Stimulated activated CD4-positive, alpha-beta T cell treated with anti-CD3 and anti-CD28 coated beads, Interleukin-1b, Interleukin-23, amount 100 ng/mL, for 4 hours (primary cell): ENCODE data around the gene ACOX3.
"Not testable (repeated sequence)": the region's sequence is repeated elsewhere in the genome, so short reads cannot be mapped to it uniquely, and the experiment has no call there.

Experiments
- DNase-seq, 2 donors: peaks; one replicate each; pipeline ENCODE4 v3.0.0-alpha.2; 2020; ENCODE audit warnings: low read depth in 2 of 2

ACOX3 gene

DNA sequence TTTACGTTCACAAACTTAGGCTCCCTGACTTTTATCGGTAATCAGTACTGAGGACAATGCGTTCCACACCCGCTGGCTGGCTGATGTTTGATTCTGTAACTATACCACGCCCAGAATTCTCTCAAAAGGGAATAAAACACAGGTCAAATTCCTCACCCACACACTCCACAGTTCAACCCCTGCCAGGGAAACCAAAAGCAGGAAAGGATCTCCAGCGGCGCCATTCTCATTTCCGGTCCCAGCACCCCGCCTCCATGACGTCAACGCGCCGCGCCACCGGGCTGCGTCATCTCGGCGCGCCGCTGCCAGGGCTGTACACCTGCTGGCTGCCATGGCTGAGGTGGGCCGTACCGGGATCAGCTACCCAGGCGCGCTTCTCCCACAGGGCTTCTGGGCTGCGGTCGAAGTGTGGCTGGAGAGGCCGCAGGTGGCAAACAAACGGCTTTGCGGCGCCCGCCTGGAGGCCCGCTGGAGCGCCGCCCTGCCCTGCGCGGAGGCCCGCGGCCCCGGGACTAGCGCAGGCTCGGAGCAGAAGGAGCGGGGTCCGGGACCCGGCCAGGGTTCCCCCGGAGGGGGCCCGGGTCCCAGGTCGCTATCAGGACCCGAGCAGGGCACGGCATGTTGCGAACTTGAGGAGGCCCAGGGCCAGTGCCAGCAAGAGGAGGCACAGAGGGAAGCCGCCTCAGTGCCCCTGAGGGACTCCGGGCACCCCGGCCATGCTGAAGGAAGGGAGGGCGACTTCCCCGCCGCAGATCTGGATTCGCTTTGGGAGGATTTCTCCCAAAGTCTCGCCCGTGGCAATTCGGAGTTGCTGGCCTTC lies at the start of gene ACOX3, which contains the start of gene TRMT44:
TSS of gene ACOX3 (minus strand) at position 232 of the 820 bp plus-strand sequence. CDS start 24,202 bp downstream, outside the sequence.
TSS of gene TRMT44 (plus strand) at position 286 of the 820 bp plus-strand sequence. CDS start at position 332, 46 bp downstream.
- DNase-seq: peak; percentile 95 to 96

- no peak for DNase-seq
These were observed 48.4 kb upstream of the ACOX3 start for GRCh38 chr4:8488791-8489369.

DNA sequence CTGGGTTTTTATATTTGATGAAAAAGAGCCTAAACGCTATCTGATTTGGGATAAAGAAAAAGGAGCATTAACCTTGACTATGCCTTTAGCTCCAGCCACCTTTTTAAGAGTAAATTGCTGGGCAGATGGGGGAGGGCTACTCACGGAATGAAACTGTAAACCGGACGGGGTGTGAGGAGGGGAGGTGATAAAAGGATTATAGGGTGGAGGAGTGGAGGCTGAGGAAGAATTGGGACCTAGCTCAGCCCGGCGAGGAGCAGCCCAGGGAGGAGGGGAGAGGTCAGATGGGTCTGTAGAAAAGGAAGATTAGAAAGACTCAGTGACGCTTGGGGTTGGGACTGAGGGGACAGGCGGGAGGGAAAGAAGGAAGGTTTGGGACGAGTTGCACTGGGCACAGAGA lies 46.1 kb upstream of the ACOX3 start:
- DNase-seq: not testable (repeated sequence)

GRCh38 chr4:8480221-8480620 lies 39.7 kb upstream of the ACOX3 start:
- DNase-seq: no peak

DNA sequence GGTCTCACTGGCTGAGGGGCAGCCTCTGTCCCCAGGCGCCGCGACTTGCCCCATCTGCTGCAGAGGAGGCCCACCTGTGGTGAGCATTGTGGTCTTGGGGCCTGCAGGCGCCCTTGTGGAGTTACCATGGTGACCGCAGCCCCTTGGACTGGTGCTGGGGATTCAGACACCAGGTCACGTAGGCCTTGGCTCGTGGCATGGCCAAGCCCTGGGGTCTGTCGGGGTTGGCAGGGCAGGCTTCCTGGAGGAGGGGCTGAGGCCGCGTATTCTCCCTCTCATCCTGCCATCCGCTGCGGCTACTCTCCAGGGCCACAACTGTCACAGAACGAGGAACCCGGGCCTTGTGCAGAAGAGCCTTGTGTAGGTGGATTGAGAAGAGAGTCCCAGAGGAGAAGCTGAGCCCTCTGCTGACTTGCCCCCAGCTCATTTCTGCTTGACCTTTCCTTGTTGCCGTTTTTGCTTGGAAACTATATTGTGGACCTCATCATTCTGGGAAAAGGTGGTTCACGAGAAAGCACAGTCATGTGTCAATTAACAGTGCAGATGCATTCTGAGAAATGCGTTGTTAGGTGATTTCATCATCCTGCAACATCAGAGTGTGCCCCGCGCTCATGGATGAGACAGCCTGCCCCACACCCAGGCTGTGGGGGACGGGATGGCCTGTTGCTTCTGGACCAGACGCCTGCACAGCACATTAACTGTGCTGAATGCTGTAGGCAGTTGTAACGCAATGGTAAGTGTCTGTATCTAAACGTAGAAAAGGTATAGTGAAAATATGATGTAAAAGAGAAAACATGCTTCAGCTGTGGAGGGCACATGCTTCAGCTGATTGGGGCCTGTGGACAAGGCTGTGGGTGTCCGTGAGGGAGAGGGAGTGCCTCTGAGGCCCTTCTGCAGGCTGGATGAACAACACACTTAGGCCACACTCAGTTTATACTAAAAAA lies 38.5 kb upstream of the ACOX3 start:
- DNase-seq: no peak

DNA sequence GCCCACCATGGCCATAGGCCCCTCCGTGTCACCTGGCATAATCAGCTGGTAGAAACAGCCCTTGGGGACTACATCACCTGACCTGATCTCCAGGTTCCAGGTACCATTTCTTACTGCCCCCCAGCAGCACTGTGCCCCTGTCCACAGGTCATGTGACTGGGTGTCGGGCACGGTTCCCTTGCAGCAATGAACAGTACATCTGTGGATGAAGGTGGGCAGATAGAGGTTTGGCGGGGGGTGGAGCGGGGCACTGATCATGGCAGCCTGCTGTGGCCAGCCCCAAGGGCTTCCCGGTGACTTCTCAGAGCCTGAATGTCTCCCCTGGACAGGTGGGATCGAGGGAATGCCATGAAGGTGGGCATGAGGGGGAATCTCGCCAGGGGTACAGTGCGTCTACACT lies 37.8 kb upstream of the ACOX3 start:
- no peak for DNase-seq

DNA sequence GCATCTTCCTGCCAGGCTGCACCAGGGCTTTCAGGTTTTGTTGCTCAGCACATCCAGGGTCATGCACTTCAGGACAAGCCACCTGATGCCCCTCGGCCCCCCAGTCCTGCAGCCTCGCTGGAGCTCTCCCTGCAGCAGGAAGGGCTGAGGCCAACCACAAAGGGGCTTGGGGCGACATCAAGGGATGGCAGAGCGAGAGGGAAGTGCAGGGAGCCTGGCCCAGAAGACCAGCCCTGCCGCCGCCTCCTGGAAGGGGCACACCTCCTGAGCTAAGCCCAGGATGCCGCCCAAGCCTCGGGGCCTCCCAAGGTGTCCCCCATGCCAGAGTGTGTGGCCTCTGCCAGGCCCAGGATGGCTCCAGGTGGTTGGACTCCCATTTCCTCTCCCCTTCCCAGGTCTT lies 37.2 kb upstream of the ACOX3 start:
- no peak for DNase-seq

DNA sequence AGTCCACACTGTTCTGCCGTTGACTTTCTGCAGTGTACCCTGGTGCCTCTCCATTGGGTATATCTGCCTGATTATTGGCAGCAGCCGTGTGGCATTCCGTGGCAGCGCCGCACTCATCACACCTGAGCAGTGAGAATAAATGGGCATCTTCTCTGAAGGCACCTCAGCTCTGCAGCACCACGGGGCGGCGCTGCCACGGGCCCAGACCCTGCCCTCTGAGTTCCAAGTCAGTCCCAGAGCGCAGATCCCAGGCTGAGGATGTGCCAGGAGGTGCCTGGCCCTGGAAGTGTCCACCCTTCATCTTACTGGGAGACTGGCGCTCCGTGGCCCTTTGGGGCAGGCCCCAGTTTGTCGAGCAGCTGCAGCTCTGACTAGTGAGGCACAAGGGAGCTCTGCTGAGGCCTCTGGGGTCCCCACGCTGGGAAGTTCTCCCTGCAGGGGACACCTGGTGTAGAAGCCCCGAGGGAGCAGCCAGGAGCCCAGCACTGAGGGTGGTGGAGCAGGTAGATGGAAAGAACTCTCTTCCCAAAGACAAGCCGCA lies 36.6 kb upstream of the ACOX3 start:
- no peak for DNase-seq

DNA sequence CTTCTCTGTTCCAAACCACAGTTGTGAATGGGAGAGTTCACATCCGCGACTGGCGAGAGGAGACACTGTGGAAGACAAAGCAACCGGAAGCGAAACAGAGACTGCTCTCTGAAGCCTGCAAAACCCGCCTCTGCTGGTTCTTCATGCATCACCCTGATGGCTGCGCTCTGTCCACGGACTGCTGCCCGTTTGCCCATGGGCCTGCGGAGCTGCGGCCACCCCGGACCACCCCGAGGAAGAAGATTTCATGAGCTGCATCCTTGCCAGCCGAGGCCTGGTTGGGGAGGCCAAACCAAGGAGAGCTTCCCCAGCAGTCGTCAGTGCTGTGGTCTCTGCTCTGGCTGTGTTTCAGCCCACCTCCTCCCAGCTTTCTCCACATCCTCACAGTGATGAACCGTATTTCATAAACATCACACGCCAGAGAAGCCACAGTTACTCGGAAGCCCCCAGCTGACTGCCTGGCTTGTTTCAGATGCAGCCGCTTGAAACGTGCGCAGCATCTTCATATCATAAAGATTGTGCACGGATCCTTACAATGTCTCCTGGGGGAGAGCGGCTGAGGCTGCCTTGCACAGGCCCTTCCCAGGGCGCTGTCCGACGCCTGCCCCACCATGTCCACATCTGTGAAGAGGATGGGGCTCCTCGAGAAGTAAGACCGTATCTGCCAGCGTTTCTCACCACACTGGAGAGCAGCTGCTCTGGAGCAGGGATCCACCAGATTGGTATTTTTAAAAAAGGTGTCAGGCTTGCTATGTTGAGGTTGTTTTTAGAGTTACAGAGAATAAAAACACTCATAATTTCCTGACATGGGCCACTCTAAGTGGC lies 35.4 kb upstream of the ACOX3 start:
- no peak for DNase-seq

DNA sequence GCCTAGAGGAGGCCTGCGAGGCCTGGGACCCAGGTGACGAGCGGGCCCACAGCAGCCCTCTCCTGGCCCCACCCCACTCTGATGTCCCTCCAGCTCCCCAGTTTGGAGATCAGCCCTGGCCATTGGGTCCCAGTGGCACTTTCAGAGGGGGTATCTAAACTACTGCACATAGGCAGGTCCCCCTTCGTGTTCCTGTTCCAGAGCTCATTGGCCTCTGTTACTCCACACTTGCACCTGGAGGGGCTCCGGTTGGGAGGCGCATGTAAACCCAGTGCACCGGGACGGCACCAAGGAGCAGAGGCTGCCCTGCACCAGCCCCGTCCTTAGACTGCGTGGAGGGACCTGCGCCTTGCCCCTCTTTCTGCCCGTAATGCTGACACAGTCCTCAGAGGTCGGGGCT lies 34.3 kb upstream of the ACOX3 start:
- DNase-seq: no peak

- no peak for DNase-seq
These were observed 33.5 kb upstream of the ACOX3 start for GRCh38 chr4:8473920-8474590.

- no peak for DNase-seq
These were observed 32.8 kb upstream of the ACOX3 start for GRCh38 chr4:8473198-8473919.

GRCh38 chr4:8472689-8473197 lies 32.2 kb upstream of the ACOX3 start:
- no peak for DNase-seq

DNA sequence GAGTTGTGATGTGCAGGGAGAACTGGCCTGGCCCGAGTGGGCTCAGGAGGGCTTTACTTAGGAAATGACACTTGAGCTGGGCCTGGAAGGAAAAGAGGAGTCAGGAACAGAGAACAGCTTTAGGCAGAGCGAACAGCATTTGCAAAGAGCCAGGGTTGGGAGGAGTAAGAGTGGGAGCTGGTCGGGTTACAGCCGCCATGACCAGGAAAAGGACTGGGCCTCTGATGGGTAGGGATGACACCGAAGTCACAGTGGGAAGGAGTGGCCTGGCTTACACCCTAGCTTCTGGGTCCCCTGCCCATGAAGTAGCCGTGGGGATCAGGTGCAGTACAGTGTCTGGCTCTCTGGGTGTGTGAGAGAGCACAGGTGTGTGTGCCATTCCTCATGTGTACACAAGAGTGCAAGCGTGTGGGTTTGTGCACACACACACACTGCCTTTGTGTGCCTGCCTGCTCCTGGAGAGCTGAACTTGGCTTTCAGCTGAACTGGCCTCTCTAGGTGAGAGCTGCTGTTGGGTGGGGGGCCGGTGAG lies 31.7 kb upstream of the ACOX3 start:
- no peak for DNase-seq

DNA sequence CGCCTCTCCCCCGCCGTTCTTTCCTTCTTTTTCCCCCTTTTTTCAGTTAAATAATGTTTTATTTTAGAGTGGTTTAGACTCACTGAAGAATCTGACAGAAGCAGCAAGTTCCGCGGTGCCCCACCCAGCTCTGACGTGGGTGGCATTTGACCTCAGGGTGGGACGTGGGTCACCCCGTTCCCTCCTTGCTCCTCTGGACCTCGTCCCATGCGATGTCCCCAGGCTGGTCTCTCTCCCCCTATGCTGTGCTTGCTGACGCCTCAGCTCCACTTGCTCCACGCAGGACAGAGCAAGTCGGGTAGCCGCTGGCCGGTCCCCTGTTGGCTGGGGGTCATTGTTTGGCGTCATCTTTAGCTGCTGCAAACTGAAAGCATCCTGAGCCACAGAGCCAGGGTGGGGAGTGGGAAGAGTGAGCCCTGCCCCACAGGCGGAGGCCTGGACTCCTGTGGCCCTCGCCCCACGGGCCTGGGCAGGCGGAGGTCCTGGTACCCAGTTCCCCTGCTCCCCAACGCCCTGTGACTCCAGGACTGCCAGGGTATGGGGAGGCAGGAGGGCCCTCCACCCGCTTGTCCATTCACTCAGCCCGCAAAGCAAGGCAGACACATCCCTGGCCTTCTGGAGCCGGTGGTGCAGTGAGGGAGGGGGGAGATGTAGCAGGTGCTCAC lies 30.8 kb upstream of the ACOX3 start:
- no peak for DNase-seq

- no peak for DNase-seq
These were observed 30.0 kb upstream of the ACOX3 start for GRCh38 chr4:8470451-8471024.

DNA sequence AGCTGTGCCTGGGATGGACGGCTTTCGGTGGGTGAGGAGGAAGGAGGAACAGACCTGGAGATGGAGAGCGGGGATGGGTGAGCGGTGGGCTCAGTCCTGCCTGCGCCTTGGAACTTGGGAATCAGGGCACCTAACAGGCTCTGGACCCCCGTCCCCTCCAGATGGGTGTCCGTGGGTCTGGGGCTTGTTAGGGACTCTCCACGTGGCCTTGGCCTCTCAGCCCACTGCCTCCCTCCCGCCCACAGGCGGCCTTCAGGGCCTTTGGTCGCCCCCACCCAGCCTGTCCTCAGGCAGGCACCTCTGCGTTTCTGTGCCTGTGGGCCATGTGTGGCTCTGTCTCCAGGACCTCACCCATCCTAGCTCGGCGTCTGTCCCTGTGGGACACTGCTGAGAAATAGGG lies 29.0 kb upstream of the ACOX3 start:
- DNase-seq: no peak
